Skeletal muscle satellite cell (primary cell): ENCODE data around the gene GINS2.

ENCODE experiments used
- H3K27me3 ChIP-seq: 2 replicates; pipeline ENCODE4 v1.7.0; 2013; ENCODE audit warnings: low read length; ENCODE audit not compliant: control insufficient read depth, insufficient read depth
- H3K36me3 ChIP-seq: 2 replicates; pipeline ENCODE4 v1.7.0; 2013; ENCODE audit warnings: mild to moderate bottlenecking, control low read depth, low read length; ENCODE audit not compliant: insufficient read depth
- H3K4me1 ChIP-seq: 2 replicates; pipeline ENCODE4 v1.7.0; 2013; ENCODE audit warnings: low read length; ENCODE audit not compliant: control insufficient read depth, insufficient read depth
- H3K4me2 ChIP-seq: 2 replicates; pipeline ENCODE4 v1.7.0; 2013; ENCODE audit warnings: mild to moderate bottlenecking, low read length
- H3K4me3 ChIP-seq: 2 replicates; pipeline ENCODE4 v1.7.0; 2013; ENCODE audit warnings: low read length
- H3K9ac ChIP-seq: 2 replicates; pipeline ENCODE4 v1.7.0; 2013; ENCODE audit warnings: mild to moderate bottlenecking, low read depth, low read length, moderate library complexity
- H3K9me3 ChIP-seq: replicated peaks from 2 replicates; pipeline ENCODE4 v1.7.0; 2013; ENCODE audit warnings: mild to moderate bottlenecking, control low read depth, low read length

The GINS2 gene

DNA sequence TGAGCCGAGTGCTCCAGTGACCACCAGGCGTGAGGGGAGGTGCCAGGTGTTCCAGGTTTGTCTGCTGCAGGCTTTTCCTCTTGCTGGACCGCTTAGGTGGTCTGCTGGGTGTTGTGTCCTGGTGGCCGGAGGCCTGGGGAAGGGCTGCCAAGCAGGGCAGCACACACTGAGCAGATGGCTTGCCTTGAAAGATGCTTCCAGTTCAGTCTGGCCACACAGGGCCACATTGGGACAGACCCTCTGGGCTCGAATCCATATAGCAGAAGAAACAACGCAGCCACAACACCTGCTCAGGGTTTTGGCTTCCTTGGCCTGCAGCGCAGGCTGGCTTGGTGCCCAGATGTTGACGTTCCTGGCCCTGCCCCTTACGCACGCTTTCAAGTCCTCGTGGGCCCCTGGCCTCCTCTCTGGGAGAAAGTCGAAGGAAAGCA, 24.8 kb downstream of the GINS2 start:
- Histone ChIP-seq H3K4me3 (no peak overlapping the region), H3K4me1 (no peaks in the 10 kb centered on the region), H3K27me3 (no peaks in the 10 kb centered on the region), H3K9me3 (no peaks in the 10 kb centered on the region), H3K4me2 (no peak overlapping the region), H3K9ac (no peak overlapping the region), H3K36me3 (peaks cover 74% of the 10 kb centered on the region)

- Histone ChIP-seq H3K4me2 (no peak overlapping the region), H3K9ac (no peak overlapping the region), H3K27me3 (no peaks in the 10 kb centered on the region), H3K9me3 (no peaks in the 10 kb centered on the region), H3K36me3 (peaks cover 75% of the 10 kb centered on the region), H3K4me1 (no peaks in the 10 kb centered on the region), H3K4me3 (no peak overlapping the region)
Measured at GRCh38 chr16:85662976-85663830, 25.6 kb downstream of the GINS2 start.

- Histone ChIP-seq H3K4me1 (no peaks in the 10 kb centered on the region), H3K4me2 (no peak overlapping the region), H3K27me3 (no peaks in the 10 kb centered on the region), H3K4me3 (no peak overlapping the region), H3K9ac (no peak overlapping the region), H3K9me3 (no peaks in the 10 kb centered on the region), H3K36me3 (peaks cover 77% of the 10 kb centered on the region)
Measured at GRCh38 chr16:85662482-85662812, 26.3 kb downstream of the GINS2 start.

DNA sequence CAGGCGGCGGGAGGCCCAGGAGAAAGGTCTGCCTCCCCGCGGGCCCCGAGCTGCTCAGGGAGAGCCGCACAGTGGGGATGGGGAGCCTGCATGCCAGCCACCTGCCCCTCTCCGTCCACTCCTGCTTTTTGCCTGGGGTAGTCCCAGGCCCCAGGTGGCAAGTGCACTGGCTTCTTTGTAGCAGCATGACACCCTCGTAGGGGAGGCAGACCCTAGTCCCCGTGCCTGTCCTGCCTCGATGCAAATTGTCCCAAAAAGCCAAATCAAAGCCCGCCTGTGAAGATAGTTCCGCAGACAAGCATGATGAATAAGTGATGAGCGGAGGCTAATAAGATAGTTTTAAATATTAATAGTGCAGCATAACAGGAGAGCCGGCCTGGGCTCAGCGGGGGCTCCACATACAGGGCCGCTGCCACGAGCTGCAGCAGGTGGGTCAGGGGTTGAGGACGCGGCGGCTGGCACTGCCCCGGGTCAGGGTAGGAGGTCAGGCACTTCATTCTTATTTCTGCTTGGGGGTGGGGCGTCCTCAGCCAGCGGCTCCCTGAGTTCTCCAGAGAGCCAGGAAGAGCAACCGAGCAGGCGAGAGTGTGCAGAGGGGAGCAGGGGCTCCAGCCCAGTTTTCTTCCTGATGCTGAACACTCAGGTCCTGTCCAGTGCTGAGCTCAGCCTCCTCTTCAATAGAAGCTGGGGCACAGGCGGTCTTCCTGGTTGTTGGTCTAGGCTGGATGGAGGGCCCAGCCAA, 26.8 kb downstream of the GINS2 start:
- H3K36me3 ChIP-seq: peaks cover 74% of the 10 kb centered on the region
- peaks cover 5% of the 10 kb centered on the region for H3K4me1 ChIP-seq
- no peaks in the 10 kb centered on the region for H3K27me3 ChIP-seq
- H3K9me3 ChIP-seq: no peaks in the 10 kb centered on the region
- H3K4me3 ChIP-seq: no peak overlapping the region
- H3K9ac ChIP-seq: no peak overlapping the region
- H3K4me2 ChIP-seq: no peak overlapping the region

- H3K4me3 ChIP-seq: no peak overlapping the region
- H3K4me2 ChIP-seq: no peak overlapping the region
- H3K9me3 ChIP-seq: no peaks in the 10 kb centered on the region
- peaks cover 73% of the 10 kb centered on the region for H3K36me3 ChIP-seq
- no peak overlapping the region for H3K9ac ChIP-seq
- no peaks in the 10 kb centered on the region for H3K27me3 ChIP-seq
- H3K4me1 ChIP-seq: peaks cover 11% of the 10 kb centered on the region
Measured at GRCh38 chr16:85660843-85661739, 27.7 kb downstream of the GINS2 start.

- Histone ChIP-seq H3K27me3 (no peaks in the 10 kb centered on the region), H3K36me3 (peaks cover 72% of the 10 kb centered on the region), H3K9ac (no peak overlapping the region), H3K4me2 (no peak overlapping the region), H3K4me1 (peaks cover 11% of the 10 kb centered on the region), H3K9me3 (no peaks in the 10 kb centered on the region), H3K4me3 (no peak overlapping the region)
Measured at GRCh38 chr16:85659805-85660511, 28.8 kb downstream of the GINS2 start.

GRCh38 chr16:85659336-85659735, 29.4 kb downstream of the GINS2 start:
- Histone ChIP-seq H3K9ac (no peak overlapping the region), H3K36me3 (peaks cover 69% of the 10 kb centered on the region), H3K4me1 (peaks cover 11% of the 10 kb centered on the region)

GRCh38 chr16:85658504-85659326, 30.0 kb downstream of the GINS2 start:
- H3K9ac ChIP-seq: no peak overlapping the region
- H3K4me3 ChIP-seq: no peak overlapping the region
- no peak overlapping the region for H3K4me2 ChIP-seq
- H3K4me1 ChIP-seq: peaks cover 14% of the 10 kb centered on the region
- no peaks in the 10 kb centered on the region for H3K9me3 ChIP-seq
- peaks cover 62% of the 10 kb centered on the region for H3K36me3 ChIP-seq
- no peaks in the 10 kb centered on the region for H3K27me3 ChIP-seq

More at GRCh38 chr16:85659336-85659735, 29.4 kb downstream of the GINS2 start:
- H3K4me2 ChIP-seq: no peak overlapping the region
- H3K27me3 ChIP-seq: no peaks in the 10 kb centered on the region
- H3K9me3 ChIP-seq: no peaks in the 10 kb centered on the region
- H3K4me3 ChIP-seq: no peak overlapping the region

DNA sequence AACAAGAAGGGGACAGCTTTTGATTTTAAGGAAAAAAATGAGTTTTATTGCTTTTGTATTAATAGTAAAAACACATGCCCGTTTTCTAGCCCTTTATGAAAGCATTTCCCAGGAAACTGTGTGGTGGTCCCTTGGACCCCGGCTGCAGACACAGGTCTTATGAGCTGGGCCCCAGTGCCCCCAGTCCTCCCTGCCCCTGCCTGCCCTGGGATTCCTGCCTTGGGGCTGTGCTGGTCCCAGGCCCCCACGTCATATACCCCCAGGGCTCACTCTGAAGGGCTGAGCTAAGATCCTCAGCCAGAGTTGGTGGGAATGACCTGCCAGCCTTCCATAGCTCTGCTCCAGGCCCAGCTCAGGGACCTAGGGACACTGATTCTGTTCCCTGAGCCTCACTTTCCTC, 30.8 kb downstream of the GINS2 start:
- no peak overlapping the region for H3K4me2 ChIP-seq
- H3K9me3 ChIP-seq: no peaks in the 10 kb centered on the region
- no peaks in the 10 kb centered on the region for H3K27me3 ChIP-seq
- H3K4me3 ChIP-seq: no peak overlapping the region
- H3K4me1 ChIP-seq: peaks cover 20% of the 10 kb centered on the region
- peaks cover 55% of the 10 kb centered on the region for H3K36me3 ChIP-seq
- no peak overlapping the region for H3K9ac ChIP-seq

GRCh38 chr16:85657267-85657650, 31.5 kb downstream of the GINS2 start:
- H3K36me3 ChIP-seq: peaks cover 48% of the 10 kb centered on the region
- no peaks in the 10 kb centered on the region for H3K9me3 ChIP-seq
- H3K4me3 ChIP-seq: no peak overlapping the region
- H3K9ac ChIP-seq: no peak overlapping the region
- H3K27me3 ChIP-seq: no peaks in the 10 kb centered on the region
- H3K4me2 ChIP-seq: no peak overlapping the region
- peaks cover 25% of the 10 kb centered on the region for H3K4me1 ChIP-seq
